CD4-positive, alpha-beta T cell treated with Interleukin-4 for 4 hours (primary cell): ENCODE data around the gene DLGAP1.

Experiments
- DNase-seq: peaks from one replicate; pipeline ENCODE4 v3.0.0-alpha.2; 2020

The DLGAP1 gene

GRCh38 chr18:4285525-4285924 is 169.6 kb downstream of the DLGAP1 start:
- DNase-seq: no peak

DNA sequence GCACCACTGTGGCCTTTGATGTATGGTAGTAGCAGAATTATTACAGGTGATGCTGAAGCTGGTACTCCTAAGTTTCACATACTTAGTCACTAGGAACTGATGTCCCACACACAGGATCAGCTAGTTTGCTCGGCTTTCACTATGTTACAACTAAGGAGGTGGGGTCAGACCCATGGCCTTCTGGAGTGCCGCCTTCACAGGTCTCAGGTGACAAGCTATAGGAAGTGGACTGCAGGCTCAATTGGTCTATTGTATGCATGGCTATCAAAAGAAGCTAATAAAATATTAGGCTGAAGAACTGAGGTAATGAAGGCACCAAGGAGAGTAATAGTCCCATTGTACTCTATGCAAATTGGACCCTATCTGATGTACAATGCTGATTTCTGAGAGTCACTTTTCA is 170.6 kb downstream of the DLGAP1 start:
- DNase-seq: no peak

DNA sequence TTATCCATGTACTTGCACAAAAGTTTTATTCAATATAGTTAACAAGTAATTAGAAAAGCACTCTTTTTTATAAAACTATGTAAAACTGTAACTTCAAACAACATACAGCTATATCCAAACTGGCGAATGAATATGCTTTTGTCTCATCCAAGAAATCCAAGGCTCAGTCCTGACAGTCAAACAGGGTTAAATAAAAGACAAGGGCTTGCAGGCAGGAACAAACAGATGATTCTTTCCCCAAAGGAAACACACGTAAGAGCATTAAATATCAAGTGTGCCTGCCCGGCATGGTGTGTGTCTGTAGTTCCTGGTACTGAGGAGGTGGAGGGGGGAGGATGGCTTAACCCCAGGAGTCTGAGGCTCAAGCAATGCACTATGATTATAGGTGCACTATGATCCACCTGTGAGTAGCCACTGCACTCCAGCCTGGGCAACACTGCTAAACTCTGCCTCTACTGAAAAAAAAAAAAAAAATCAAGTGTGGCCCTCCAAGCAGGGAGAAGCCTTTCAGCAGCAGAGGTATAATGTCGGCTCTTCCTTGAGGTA is 171.3 kb downstream of the DLGAP1 start:
- DNase-seq: no peak

DNA sequence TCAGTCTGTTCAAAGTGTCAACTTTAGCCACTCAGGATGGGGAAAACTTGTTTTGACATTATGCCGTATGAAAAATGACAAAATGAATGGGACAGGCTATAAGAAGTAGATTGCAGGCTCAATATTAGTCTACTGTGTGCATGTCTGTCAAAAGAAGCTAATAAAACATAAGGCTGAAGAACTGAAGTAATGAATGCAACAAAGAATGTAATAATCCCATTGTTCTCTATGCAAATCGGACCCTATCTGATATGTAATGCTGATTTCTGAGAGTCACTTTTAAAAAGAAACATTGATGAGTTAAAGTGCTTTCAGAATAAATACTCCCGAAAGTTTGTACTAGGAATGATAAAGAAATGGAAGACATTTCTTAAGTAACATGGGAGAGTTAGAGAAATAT is 172.2 kb downstream of the DLGAP1 start:
- no peak for DNase-seq

DNA sequence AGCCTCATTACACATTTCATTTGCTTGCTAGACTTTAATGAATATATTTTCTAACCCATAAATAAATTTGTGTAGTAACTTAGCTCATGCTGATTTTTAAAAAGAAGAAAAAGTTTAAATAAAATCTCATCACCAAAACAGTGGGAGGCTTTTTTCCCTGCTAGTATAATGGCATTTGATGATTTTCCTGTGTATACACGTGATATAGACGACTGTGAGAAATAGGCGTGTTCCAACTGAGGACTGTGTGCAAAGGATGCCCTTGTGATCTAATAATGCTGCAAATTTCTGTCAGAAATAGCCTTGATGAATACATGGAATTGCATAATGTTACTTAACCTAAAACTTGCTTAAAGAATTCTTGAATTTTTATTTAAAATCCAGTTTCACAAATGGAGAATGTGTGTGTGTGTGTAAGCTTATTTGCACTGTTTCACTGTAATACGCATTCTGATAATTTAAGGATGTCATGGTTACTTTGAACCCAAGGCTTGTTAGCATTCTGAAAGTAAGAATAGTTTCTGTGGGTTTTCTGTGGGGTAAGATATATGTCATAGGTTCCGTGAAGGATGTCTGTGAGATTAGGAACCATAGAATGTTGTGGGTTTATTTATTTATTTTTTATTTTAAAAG is 178.0 kb downstream of the DLGAP1 start:
- no peak for DNase-seq

GRCh38 chr18:4271952-4272351 is 183.2 kb downstream of the DLGAP1 start:
- no peak for DNase-seq

DNA sequence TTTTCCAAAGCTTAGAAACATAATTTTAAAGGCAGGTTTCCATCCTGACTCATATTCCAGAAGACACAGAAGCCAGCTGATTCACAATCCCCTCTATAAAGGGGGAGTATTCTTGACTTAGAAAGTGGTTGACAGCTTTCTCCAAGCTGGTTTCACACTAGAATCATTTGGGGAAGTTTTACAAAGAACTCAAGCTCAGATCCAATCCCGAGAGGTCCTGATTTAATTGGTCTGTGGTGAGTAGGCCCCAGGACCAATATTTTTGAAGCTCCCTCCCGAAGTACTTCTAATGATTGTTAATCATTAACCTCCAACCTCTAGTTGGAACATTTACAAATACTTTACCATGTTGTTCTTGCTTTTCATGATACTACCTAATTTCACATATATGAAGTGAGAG is 184.1 kb downstream of the DLGAP1 start:
- no peak for DNase-seq

- no peak for DNase-seq
Observed at GRCh38 chr18:4270016-4270415, 185.1 kb downstream of the DLGAP1 start.

GRCh38 chr18:4267641-4268040 is 187.5 kb downstream of the DLGAP1 start:
- DNase-seq: no peak

GRCh38 chr18:4264347-4264791 is 190.7 kb downstream of the DLGAP1 start:
- no peak for DNase-seq

- peak; percentile 3 for DNase-seq
Observed at GRCh38 chr18:4260107-4260506, 195.0 kb downstream of the DLGAP1 start.

GRCh38 chr18:4256766-4257417 is 198.2 kb downstream of the DLGAP1 start:
- DNase-seq: no peak

GRCh38 chr18:4254840-4255239 is 200.3 kb downstream of the DLGAP1 start:
- DNase-seq: no peak

- DNase-seq: no peak
Observed at GRCh38 chr18:4252829-4253228, 202.3 kb downstream of the DLGAP1 start.

DNA sequence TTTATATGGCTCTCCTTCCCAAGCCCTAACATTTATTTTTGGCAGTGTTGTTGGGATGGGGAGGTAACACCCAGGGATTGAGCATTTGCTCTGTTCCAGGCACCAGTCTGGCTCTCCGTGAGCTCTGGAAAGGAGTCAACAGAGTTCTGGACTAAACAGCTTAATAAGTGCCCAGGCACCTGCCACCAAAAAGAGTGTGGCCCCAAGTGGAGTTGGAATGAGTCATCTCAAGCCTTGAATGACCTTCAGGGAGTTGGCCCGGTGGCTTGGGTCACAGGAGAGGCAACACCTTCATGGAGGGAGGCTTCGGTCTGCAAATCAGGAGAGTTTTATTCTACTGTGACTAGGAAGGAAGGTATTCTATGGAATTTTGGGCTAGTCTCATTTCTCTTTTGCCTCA is 203.2 kb downstream of the DLGAP1 start:
- DNase-seq: no peak

- DNase-seq: no peak
Observed at GRCh38 chr18:4251206-4251605, 203.9 kb downstream of the DLGAP1 start.

DNA sequence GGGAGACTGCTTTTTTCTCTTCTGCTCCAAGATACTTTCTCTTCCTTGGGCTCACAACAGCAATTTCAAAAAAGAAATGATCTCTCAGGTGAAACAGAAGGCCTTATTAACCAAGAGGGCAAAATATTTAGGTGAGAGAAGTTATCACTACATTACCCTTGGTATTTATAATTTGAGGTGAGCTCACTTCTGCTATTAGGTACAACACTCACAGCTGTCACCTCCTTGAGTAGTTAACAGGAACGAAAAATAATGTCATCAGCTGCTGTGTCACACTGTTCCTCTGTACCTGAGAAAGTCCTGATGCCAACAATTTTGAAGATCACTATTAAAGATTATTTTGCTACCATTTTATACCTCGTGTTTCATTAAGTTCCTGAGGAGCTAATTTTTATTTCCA is 205.0 kb downstream of the DLGAP1 start:
- DNase-seq: no peak

DNA sequence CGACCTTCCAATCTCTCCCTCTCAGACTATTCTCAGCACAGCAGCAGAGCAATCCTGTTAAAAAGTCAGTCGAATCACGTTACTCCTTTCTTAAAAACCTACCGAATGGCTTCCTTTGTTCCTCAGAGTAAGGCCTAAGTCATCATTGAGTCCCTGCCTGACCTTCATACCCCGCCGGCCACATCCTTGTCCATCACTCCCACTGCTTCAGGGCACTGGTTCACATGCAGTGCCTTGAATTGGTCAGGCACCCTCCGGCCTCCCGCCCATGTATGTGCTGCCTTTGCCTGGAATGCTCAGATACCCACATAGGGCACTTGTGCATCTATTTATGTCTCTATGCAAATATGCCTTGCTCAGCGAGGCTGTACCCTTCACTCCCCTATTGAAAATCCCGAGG is 206.4 kb downstream of the DLGAP1 start:
- DNase-seq: no peak

DNA sequence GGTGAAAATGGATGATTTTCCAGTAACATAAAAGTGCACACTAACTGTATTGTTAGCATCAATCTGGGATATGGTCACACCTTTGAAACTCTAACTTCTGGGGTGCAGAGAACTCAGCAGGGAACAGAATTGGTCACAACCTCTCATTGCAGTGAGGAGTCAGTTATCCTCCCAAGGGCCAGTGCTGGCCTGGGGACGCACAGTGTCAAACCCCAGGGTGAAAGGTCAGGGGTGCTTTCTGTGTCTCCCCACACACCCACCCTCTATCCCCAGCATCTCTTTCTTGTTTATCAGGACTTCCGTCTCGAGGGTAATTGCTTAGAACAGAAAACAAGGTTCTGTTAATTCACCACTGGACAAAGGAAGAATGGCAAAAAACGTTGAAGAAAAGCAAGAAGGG is 208.7 kb downstream of the DLGAP1 start:
- no peak for DNase-seq

DNA sequence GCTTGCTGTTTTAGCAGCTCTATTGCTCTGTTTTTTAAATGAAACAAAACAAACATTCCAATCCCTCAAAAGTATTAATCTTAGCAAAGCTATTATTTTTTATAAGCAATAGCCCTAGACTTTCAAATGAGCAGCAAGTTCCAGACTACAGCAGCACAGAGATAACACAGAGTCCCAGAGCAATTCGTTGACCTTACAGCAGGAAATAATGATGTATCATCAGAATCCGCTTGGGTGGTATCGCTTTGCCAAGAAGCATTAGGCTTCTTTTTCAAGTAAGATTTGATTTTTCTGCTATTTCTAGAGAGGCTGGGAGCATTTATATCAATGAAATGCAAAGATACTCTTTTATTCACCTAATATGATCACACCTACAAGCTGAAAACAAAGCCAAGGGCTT is 209.7 kb downstream of the DLGAP1 start:
- no peak for DNase-seq

DNA sequence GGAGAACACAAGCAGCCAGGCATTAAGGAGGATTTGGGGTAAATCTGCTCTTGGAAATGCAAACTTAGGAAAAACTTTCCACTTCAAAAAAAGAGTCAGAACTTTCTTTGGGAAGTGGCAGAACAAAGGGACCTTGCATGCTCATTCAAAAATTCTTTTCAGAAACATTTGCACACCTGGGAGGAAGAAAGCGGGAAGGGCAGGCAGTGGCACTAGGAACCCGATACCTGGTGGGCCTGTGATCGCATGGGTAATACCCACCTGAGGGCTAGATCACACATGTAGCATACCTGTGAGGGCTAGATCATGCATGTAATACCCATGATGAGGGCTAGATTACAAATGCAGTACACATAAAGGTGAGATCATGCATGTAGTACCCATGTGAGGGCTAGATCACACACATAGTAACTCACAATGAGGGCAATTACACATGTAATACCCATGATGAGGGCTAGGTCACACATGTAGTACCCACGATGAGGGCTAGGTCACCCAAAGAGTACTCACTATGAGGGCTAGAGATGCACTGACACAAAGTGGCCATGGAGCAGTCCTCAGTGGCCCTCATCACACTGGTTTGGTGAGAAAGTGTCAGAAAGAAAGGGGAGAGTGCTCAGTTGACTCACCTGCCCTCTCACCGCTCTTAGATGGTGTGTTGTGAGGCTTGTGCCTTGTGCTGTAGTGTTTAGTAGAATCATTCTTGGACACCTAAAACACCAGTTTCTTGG is 212.5 kb downstream of the DLGAP1 start:
- no peak for DNase-seq

- DNase-seq: no peak
Observed at GRCh38 chr18:4241090-4241617, 214.0 kb downstream of the DLGAP1 start.

DNA sequence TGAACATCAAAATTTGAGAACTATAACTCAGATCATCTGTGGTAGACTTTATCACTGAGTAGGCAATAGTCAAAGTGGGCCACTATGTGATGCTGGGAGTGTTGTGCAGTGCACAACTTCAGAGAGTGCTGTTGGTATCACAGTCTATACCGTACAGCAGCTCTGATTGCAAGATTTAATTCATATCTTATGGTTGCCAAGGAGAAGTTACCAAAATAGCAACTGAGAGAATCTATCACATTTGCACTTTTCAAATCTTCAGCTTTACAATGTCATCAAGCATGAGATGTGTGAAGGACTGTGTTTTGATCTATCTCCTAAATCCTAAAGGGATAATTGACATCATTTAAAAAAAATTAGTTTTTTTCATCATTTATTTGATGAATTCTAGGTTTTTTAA is 216.1 kb downstream of the DLGAP1 start:
- no peak for DNase-seq

DNA sequence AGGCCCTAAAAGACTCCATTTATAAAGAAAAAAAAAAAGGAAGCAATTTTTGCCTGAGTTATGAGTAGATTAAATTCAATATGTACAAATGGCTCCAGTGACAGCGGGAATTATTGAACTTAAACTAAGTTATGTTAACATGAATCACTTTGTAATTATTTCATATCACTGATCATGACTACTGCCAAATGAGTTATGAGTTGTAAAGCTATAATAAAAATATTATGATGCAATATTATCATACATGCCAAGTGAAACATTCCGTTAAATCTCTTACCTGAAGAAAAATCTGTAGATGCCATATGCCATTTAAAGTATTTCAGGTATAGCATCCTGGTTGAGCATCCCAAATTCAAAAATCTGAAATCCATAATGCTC is 217.5 kb downstream of the DLGAP1 start:
- DNase-seq: no peak
